HK-2 (cell line): ENCODE data around the gene PWWP3B.
"Not testable (repeated sequence)": the region's sequence is repeated elsewhere in the genome, so short reads cannot be mapped to it uniquely, and the experiment has no call there.

Experiments used
- DNase-seq: peaks from one replicate; pipeline ENCODE4 v3.0.0-alpha.2; 2018; ENCODE audit not compliant: unreplicated experiment

Gene PWWP3B

GRCh38 chrX:106168107-106168506 is at the start of gene PWWP3B:
Gene PWWP3B, plus strand, starts transcription at chrX:106168305. Its CDS starts 37,128 bp downstream, at chrX:106205433.
- DNase-seq, result peak; percentile 41

- no peak for DNase-seq
These were observed 29.1 kb upstream of the PWWP3B start for GRCh38 chrX:106139048-106139447.

- no peak for DNase-seq
These were observed 23.1 kb upstream of the PWWP3B start for GRCh38 chrX:106144755-106145639.

GRCh38 chrX:106150701-106151100 is 17.4 kb upstream of the PWWP3B start:
- no peak for DNase-seq

GRCh38 chrX:106159861-106160282 is 8.2 kb upstream of the PWWP3B start:
- DNase-seq, result no peak

- DNase-seq, result no peak
These were observed 2.2 kb downstream of the PWWP3B start for GRCh38 chrX:106170318-106170717.

GRCh38 chrX:106171293-106171820 is 3.3 kb downstream of the PWWP3B start:
- no peak for DNase-seq

GRCh38 chrX:106177106-106177981 is 9.2 kb downstream of the PWWP3B start:
- peak; percentile 57 for DNase-seq

GRCh38 chrX:106177982-106178321 is 9.8 kb downstream of the PWWP3B start:
- no peak for DNase-seq

GRCh38 chrX:106178826-106179225 is 10.7 kb downstream of the PWWP3B start:
- DNase-seq, result no peak

- not testable (repeated sequence) for DNase-seq
These were observed 15.6 kb downstream of the PWWP3B start for GRCh38 chrX:106183685-106184084.

GRCh38 chrX:106201502-106202178 is 33.5 kb downstream of the PWWP3B start:
- no peak for DNase-seq

- no peak for DNase-seq
These were observed 35.2 kb downstream of the PWWP3B start for GRCh38 chrX:106203315-106203714.

- no peak for DNase-seq
These were observed 40.0 kb downstream of the PWWP3B start for GRCh38 chrX:106208154-106208553.
